Cerebellar nuclear complex (tissue), 1 donor: Measurements from ENCODE around the gene TAF7.
A peak's percentile ranks its signal among the peaks of the same experiment; 100 is the strongest.
"Not testable (repeated sequence)": the region's sequence is repeated elsewhere in the genome, so short reads cannot be mapped to it uniquely, and the experiment has no call there.

Experiments
- DNase-seq, 2 experiments: peaks; one replicate each; lab custom pipeline; 2025; lab: John Stamatoyannopoulos, UW

TAF7 gene

GRCh38 chr5:141338538-141339306 is 18.1 kb upstream of the TAF7 start, which contains the start of gene PCDHGA2:
Gene PCDHGA2, plus strand, starts transcription at chr5:141338760.
- DNase-seq = no peak

- DNase-seq = not testable (repeated sequence)
Measured at GRCh38 chr5:141332571-141332970, 12.0 kb upstream of the TAF7 start.

GRCh38 chr5:141330299-141331080 is 9.9 kb upstream of the TAF7 start, which contains the start of gene PCDHGA1:
Gene PCDHGA1, plus strand, starts transcription at chr5:141330514.
- no peak for DNase-seq

- no peak for DNase-seq
Measured at GRCh38 chr5:141328231-141328630, 7.6 kb upstream of the TAF7 start.

GRCh38 chr5:141326088-141326854 is 5.7 kb upstream of the TAF7 start:
- peak in 1 of 2 experiments; percentile 48 for DNase-seq

GRCh38 chr5:141322261-141322660 is 1.7 kb upstream of the TAF7 start:
- DNase-seq = no peak

GRCh38 chr5:141319699-141320098 is 885 bp downstream of the TAF7 start:
- no peak for DNase-seq

GRCh38 chr5:141319202-141319601 is 1.4 kb downstream of the TAF7 start:
- DNase-seq = no peak

- not testable (repeated sequence) for DNase-seq
Measured at GRCh38 chr5:141316963-141317362, 3.6 kb downstream of the TAF7 start.

- DNase-seq = no peak
Measured at GRCh38 chr5:141313711-141314110, 6.9 kb downstream of the TAF7 start.

GRCh38 chr5:141306630-141307029 is 14.0 kb downstream of the TAF7 start:
- DNase-seq = no peak

GRCh38 chr5:141303756-141304155 is 16.8 kb downstream of the TAF7 start, which contains the start of gene SLC25A2:
Gene SLC25A2, minus strand, starts transcription at chr5:141304049. Its CDS starts 184 bp downstream, at chr5:141303865.
- DNase-seq = no peak

GRCh38 chr5:141298376-141298775 is 22.2 kb downstream of the TAF7 start:
- no peak for DNase-seq

- no peak for DNase-seq
Measured at GRCh38 chr5:141272906-141273305, 47.7 kb downstream of the TAF7 start.

- no peak for DNase-seq
Measured at GRCh38 chr5:141269195-141269594, 51.4 kb downstream of the TAF7 start.
